GM12865 (cell line): ENCODE data around the gene CELF4.

Source experiments
- DNase-seq: peaks from one replicate; pipeline ENCODE4 v3.0.0; 2010; ENCODE audit warnings: low read depth
- H3K4me3 ChIP-seq: 2 replicates; pipeline ENCODE4 v1.5.1; 2011; ENCODE audit warnings: mild to moderate bottlenecking, low read depth, low read length, control low read depth
- CTCF ChIP-seq: IDR thresholded peaks from 2 replicates; pipeline ENCODE4 v1.5.1; 2011; ENCODE audit warnings: low read length, control low read depth, low read depth, inconsistent platforms; ENCODE audit not compliant: insufficient read depth; ENCODE audit errors: missing control alignments

CELF4 gene

GRCh38 chr18:37407571-37407970 is 158.0 kb downstream of the CELF4 start:
- H3K4me3 ChIP-seq, result no peak overlapping the region
- TF ChIP-seq CTCF, result no peak
- DNase-seq, result no peak

DNA sequence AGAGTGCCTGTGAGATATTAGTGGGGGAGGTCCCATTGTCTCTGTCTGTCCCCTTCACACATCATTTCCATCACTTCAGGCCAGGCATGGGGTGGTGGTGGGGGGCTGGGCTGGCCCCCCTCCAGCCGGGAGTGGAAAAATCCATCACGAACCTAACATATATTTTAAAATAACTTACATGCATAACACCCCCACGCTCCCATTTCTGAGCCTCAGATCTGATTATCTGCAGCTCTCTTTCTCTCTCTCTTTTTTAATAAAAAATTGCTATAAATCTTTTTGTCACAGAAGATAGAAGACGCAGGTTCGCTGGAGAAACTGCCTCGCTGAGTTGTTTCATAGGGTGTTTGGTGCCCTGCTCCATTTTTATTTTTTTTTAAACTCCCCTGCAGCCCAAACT is 159.8 kb downstream of the CELF4 start:
- no peak for TF ChIP-seq CTCF
- H3K4me3 ChIP-seq, result no peak overlapping the region

GRCh38 chr18:37405229-37405628 is 160.4 kb downstream of the CELF4 start:
- no peak for TF ChIP-seq CTCF
- H3K4me3 ChIP-seq, result no peak overlapping the region
- DNase-seq, result no peak

More for the DNA sequence above, 159.8 kb downstream of the CELF4 start:
- DNase-seq, result no peak

GRCh38 chr18:37403788-37404187 is 161.8 kb downstream of the CELF4 start:
- DNase-seq, result no peak
- TF ChIP-seq CTCF, result no peak
- no peak overlapping the region for H3K4me3 ChIP-seq

- no peak overlapping the region for H3K4me3 ChIP-seq
- no peak for DNase-seq
- TF ChIP-seq CTCF, result no peak
These were observed 162.4 kb downstream of the CELF4 start for GRCh38 chr18:37403100-37403781.

DNA sequence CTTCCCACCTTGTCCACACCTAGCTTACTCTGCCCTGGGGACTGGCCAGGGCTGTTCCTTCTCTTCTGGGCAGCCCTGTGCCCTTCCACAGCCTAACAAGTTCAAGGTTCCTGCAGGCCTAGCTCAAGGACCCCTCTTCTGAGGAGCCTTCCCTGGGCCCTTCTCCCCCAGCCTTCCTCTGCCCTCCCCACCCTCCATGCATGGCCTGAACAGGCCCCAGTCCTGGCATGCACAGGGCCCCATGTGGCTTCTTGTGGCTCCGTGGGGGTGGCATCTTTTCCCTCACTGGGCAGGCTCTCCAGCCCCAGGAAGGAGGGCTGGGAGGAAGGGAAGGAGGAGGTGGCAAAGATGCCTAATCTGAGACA is 162.9 kb downstream of the CELF4 start:
- no peak for TF ChIP-seq CTCF
- no peak overlapping the region for H3K4me3 ChIP-seq
- DNase-seq, result no peak

- H3K4me3 ChIP-seq, result no peak overlapping the region
- no peak for DNase-seq
- no peak for TF ChIP-seq CTCF
These were observed 164.8 kb downstream of the CELF4 start for GRCh38 chr18:37400802-37401201.
